NCI-H1417 (cell line): Measurements from ENCODE around the gene TRIM10.
A peak's percentile ranks its signal among the peaks of the same experiment; 100 is the strongest.
"Not testable (repeated sequence)": the region's sequence is repeated elsewhere in the genome, so short reads cannot be mapped to it uniquely, and the experiment has no call there.

ENCODE experiments used
- DNase-seq, 3 experiments: peaks; one replicate each; lab custom pipeline; 2025; lab: John Stamatoyannopoulos, UW

Gene TRIM10

GRCh38 chr6:30154061-30154460 is 7.0 kb downstream of the TRIM10 start:
- no peak for DNase-seq

- DNase-seq: no peak
Measured at GRCh38 chr6:30152910-30153610, 8.0 kb downstream of the TRIM10 start.

GRCh38 chr6:30152016-30152673 is 8.9 kb downstream of the TRIM10 start:
- peak in 2 of 3 experiments; percentile 2 to 8 for DNase-seq

GRCh38 chr6:30151580-30151979 is 9.4 kb downstream of the TRIM10 start:
- no peak for DNase-seq

GRCh38 chr6:30150671-30151395 is 10.2 kb downstream of the TRIM10 start:
- no peak for DNase-seq

- DNase-seq: no peak
Measured at GRCh38 chr6:30149858-30150550, 11.0 kb downstream of the TRIM10 start.

GRCh38 chr6:30149234-30149633 is 11.8 kb downstream of the TRIM10 start:
- no peak for DNase-seq

GRCh38 chr6:30147096-30147495 is 13.9 kb downstream of the TRIM10 start:
- DNase-seq: no peak

- DNase-seq: peak in 1 of 3 experiments; percentile 3
Measured at GRCh38 chr6:30145818-30146217, 15.2 kb downstream of the TRIM10 start.

- DNase-seq: no peak
Measured at GRCh38 chr6:30144811-30145210, 16.2 kb downstream of the TRIM10 start.

- no peak for DNase-seq
Measured at GRCh38 chr6:30143780-30144179, 17.2 kb downstream of the TRIM10 start.

GRCh38 chr6:30142665-30143064 is 18.3 kb downstream of the TRIM10 start:
- DNase-seq: no peak

GRCh38 chr6:30140240-30140639 is 20.8 kb downstream of the TRIM10 start:
- DNase-seq: not testable (repeated sequence)

- no peak for DNase-seq
Measured at GRCh38 chr6:30136570-30137286, 24.3 kb downstream of the TRIM10 start.

- no peak for DNase-seq
Measured at GRCh38 chr6:30135757-30136156, 25.3 kb downstream of the TRIM10 start, which contains the start of gene TRIM40. Gene TRIM40 (plus strand): TSS chr6:30136140. CDS start chr6:30137037, 897 bp downstream.

- DNase-seq: no peak
Measured at GRCh38 chr6:30135147-30135546, 25.9 kb downstream of the TRIM10 start.

- no peak for DNase-seq
Measured at GRCh38 chr6:30131947-30132497, 29.0 kb downstream of the TRIM10 start.

GRCh38 chr6:30130887-30131862 is 29.8 kb downstream of the TRIM10 start:
- DNase-seq: peak; percentile 50 to 86 (median 72)

- DNase-seq: no peak
Measured at GRCh38 chr6:30130179-30130679, 30.8 kb downstream of the TRIM10 start.
